Cardiac muscle cell (in vitro differentiated cells and primary cell): Measurements from ENCODE around the gene DES. TPM values are rescaled to one million over a fixed set of nuclear protein-coding genes. Genes with fewer than 3 reads are reported as not detected.

Experiments used
- DNase-seq, 2 donors: peaks; one replicate each; pipeline versions ENCODE4 v3.0.0 to v3.0.0-alpha.2; 2010 to 2017; ENCODE audit warnings: low read depth in 1 of 2, low spot score in 1 of 2
- H3K27ac ChIP-seq: fragments of 200-600 bp; sonication (generic); 2 replicates; pipeline ENCODE4 v1.5.1; 2016
- H3K27me3 ChIP-seq: fragments of 200-600 bp; sonication (generic); 2 replicates; pipeline ENCODE4 v1.6.0; 2016; ENCODE audit warnings: control low read depth
- H3K36me3 ChIP-seq: fragments of 200-600 bp; sonication (generic); 2 replicates; pipeline ENCODE4 v1.5.1; 2016; ENCODE audit warnings: control low read depth
- H3K4me1 ChIP-seq: fragments of 200-600 bp; sonication (generic); 2 replicates; pipeline ENCODE4 v1.8.1; 2017; ENCODE audit warnings: low read depth, mild to moderate bottlenecking, mixed run types
- H3K4me3 ChIP-seq: fragments of 200-600 bp; sonication (generic); 2 replicates; pipeline ENCODE4 v1.5.1; 2016; ENCODE audit warnings: mild to moderate bottlenecking
- H3K9me3 ChIP-seq: fragments of 200-600 bp; sonication (generic); 2 replicates; pipeline ENCODE4 v1.5.1; 2017; ENCODE audit warnings: low read depth, mild to moderate bottlenecking, control low read depth
- CTCF ChIP-seq: IDR thresholded peaks from 2 replicates; pipeline ENCODE4 v1.5.1; 2012; ENCODE audit warnings: low read depth, mild to moderate bottlenecking, low read length
- polyA plus RNA-seq: library from polyadenylated mRNA; unstranded; fragments of >200 nt; fragmentation: Nextera tagmentation; extraction: Ambion mirVana; gene quantifications from 2 replicates; pipeline ENCODE4 v1.2.1, GENCODE V29; 2016
- total RNA-seq: library from RNA; depleted of rRNA; stranded (reverse); fragments of >200 nt; gene quantifications from 2 replicates; pipeline ENCODE4 v1.2.3, GENCODE V29; 2016

DES gene
- total and polyA plus RNA-seq, 2 experiments from 2014 or later, result 17.5 to 47.0 TPM

GRCh38 chr2:219442256-219443015 lies 24.3 kb downstream of the DES start:
- TF ChIP-seq CTCF, result no peak
- Histone ChIP-seq H3K9me3 (no peaks in the 10 kb centered on the region), H3K27ac (no peak overlapping the region), H3K27me3 (no peaks in the 10 kb centered on the region), H3K4me3 (peak overlapping the region; percentile 85), H3K4me1 (peaks cover 21% of the 10 kb centered on the region), H3K36me3 (no peaks in the 10 kb centered on the region)
- no peak for DNase-seq

- Histone ChIP-seq H3K4me1 (peaks cover 14% of the 10 kb centered on the region), H3K36me3 (no peaks in the 10 kb centered on the region), H3K27me3 (no peaks in the 10 kb centered on the region), H3K9me3 (no peaks in the 10 kb centered on the region), H3K27ac (no peak overlapping the region), H3K4me3 (no peak overlapping the region)
- TF ChIP-seq CTCF, result no peak
- DNase-seq, result no peak
Measured at GRCh38 chr2:219443016-219443696, 25.0 kb downstream of the DES start.

- H3K27ac ChIP-seq, result no peak overlapping the region
- H3K4me1 ChIP-seq, result peaks cover 15% of the 10 kb centered on the region
- H3K4me3 ChIP-seq, result no peak overlapping the region
- no peaks in the 10 kb centered on the region for H3K9me3 ChIP-seq
- H3K27me3 ChIP-seq, result no peaks in the 10 kb centered on the region
- H3K36me3 ChIP-seq, result peaks cover 2% of the 10 kb centered on the region
- no peak for DNase-seq
- no peak for TF ChIP-seq CTCF
Measured at GRCh38 chr2:219443697-219444023, 25.5 kb downstream of the DES start.

GRCh38 chr2:219444566-219445091 lies 26.5 kb downstream of the DES start:
- H3K27ac ChIP-seq, result no peak overlapping the region
- no peak overlapping the region for H3K4me3 ChIP-seq
- no peak for DNase-seq
- H3K27me3 ChIP-seq, result no peaks in the 10 kb centered on the region
- peaks cover 17% of the 10 kb centered on the region for H3K4me1 ChIP-seq
- no peaks in the 10 kb centered on the region for H3K9me3 ChIP-seq
- no peak for TF ChIP-seq CTCF
- peaks cover 11% of the 10 kb centered on the region for H3K36me3 ChIP-seq

- no peak overlapping the region for H3K27ac ChIP-seq
- no peak overlapping the region for H3K4me3 ChIP-seq
- TF ChIP-seq CTCF, result no peak
- no peaks in the 10 kb centered on the region for H3K27me3 ChIP-seq
- H3K9me3 ChIP-seq, result no peaks in the 10 kb centered on the region
- H3K4me1 ChIP-seq, result peaks cover 14% of the 10 kb centered on the region
- peaks cover 16% of the 10 kb centered on the region for H3K36me3 ChIP-seq
- DNase-seq, result no peak
Measured at GRCh38 chr2:219445220-219445640, 27.1 kb downstream of the DES start.
